Airway epithelial cell (primary cell): Measurements from ENCODE around the gene PEF1. TPM values are rescaled to one million over a fixed set of nuclear protein-coding genes. Genes with fewer than 3 reads are reported as not detected.

Source experiments
- total RNA-seq: library from RNA; depleted of rRNA; stranded (reverse); fragments of >200 nt; gene quantifications from 2 replicates; pipeline ENCODE4 v1.2.3, GENCODE V29; 2015

Gene PEF1
- total RNA-seq: 59.8 and 85.1 TPM in 2 replicates

GRCh38 chr1:31644560-31645273 is at the start of gene PEF1:
Gene PEF1, minus strand, starts transcription at chr1:31644876. Its CDS starts 12 bp downstream, at chr1:31644864.

GRCh38 chr1:31617218-31617915 is 27.3 kb downstream of the PEF1 start, which contains the start of gene HCRTR1:
Gene HCRTR1, plus strand, starts transcription at chr1:31617689. Its CDS starts 1,504 bp downstream, at chr1:31619193.

Other genes starting within 250 kb of the PEF1 start
- 188 and 258 TPM in 2 replicates for gene SERINC2, start 231.7 kb downstream of the PEF1 start, total RNA-seq
- 271 and 279 TPM in 2 replicates for gene TINAGL1, start 68.4 kb downstream of the PEF1 start, total RNA-seq
- gene HCRTR1, start 27.2 kb downstream of the PEF1 start, total RNA-seq: not detected in 2 replicates
- gene COL16A1, start 59.1 kb upstream of the PEF1 start, total RNA-seq: 97.7 and 98.1 TPM in 2 replicates
- 1.3 and 1.4 TPM in 2 replicates for gene ADGRB2, start 119.5 kb upstream of the PEF1 start, total RNA-seq
- gene SPOCD1, start 171.1 kb upstream of the PEF1 start, total RNA-seq: 4.4 and 5.6 TPM in 2 replicates